A673 (cell line): ENCODE results near the gene BTG1.

Experiments used
- EZH2 ChIP-seq: fragments of 200-600 bp; sonication (generic); IDR thresholded peaks from 2 replicates; pipeline ENCODE4 v1.6.1; 2017; ENCODE audit warnings: borderline replicate concordance, low read depth, mild to moderate bottlenecking, mixed read lengths, antibody characterized with exemption, low read length; ENCODE audit not compliant: poor library complexity, severe bottlenecking
- TF ChIP-seq, protein P1 (sequence below): fragments of 300-800, 200-600 bp; sonication (generic); conservative IDR thresholded peaks from 2 replicates; pipeline ENCODE4 v1.5.1; 2017; ENCODE audit warnings: low read depth, mild to moderate bottlenecking, antibody characterized with exemption, low read length, moderate library complexity, mixed read lengths

DNA sequence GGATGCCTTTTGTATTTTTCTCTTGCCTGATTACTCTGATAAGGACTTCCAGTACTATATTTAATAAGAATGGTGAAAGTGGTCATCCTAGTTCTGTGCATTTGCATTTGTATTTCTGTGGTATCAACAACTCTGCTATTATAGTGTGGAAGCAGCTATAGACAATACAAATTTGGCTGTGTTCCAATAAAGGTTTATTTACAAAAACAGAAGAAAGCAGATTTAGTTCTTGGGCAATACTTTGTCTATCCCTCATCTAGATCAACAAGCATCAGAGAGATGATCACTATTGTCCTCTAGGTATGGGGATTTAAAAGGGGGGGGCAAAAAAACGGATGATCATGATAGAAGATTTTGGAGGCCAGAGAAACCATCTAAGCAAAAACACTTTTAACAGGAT lies 19.1 kb upstream of the BTG1 start:
- TF ChIP-seq, protein P1, sequence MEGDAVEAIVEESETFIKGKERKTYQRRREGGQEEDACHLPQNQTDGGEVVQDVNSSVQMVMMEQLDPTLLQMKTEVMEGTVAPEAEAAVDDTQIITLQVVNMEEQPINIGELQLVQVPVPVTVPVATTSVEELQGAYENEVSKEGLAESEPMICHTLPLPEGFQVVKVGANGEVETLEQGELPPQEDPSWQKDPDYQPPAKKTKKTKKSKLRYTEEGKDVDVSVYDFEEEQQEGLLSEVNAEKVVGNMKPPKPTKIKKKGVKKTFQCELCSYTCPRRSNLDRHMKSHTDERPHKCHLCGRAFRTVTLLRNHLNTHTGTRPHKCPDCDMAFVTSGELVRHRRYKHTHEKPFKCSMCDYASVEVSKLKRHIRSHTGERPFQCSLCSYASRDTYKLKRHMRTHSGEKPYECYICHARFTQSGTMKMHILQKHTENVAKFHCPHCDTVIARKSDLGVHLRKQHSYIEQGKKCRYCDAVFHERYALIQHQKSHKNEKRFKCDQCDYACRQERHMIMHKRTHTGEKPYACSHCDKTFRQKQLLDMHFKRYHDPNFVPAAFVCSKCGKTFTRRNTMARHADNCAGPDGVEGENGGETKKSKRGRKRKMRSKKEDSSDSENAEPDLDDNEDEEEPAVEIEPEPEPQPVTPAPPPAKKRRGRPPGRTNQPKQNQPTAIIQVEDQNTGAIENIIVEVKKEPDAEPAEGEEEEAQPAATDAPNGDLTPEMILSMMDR, result no peak
- no peak for TF ChIP-seq EZH2
